ENCODE data around the gene DOCK10.
A peak's percentile ranks its signal among the peaks of the same experiment; 100 is the strongest.
"Not testable (repeated sequence)": the region's sequence is repeated elsewhere in the genome, so short reads cannot be mapped to it uniquely, and the experiment has no call there.

The DOCK10 gene

GRCh38 chr2:225041851-225042799, at the start of gene DOCK10:
DOCK10 (minus strand) TSS chr2:225042468; CDS start chr2:225042374, 94 bp downstream.
- peak in 2 of 3 experiments; percentile 35 to 52 for DNase-seq (ENCODE audit: low read depth in 3 of 3)

- no peak for DNase-seq (ENCODE audit: low read depth in 3 of 3)
Measured at GRCh38 chr2:225091336-225091735, 49.1 kb upstream of the DOCK10 start.

GRCh38 chr2:225090746-225091145, 48.5 kb upstream of the DOCK10 start:
- DNase-seq (ENCODE audit: low read depth in 3 of 3): no peak

- no peak for DNase-seq (ENCODE audit: low read depth in 3 of 3)
Measured at GRCh38 chr2:225086915-225087314, 44.6 kb upstream of the DOCK10 start.

- DNase-seq (ENCODE audit: low read depth in 3 of 3): no peak
Measured at GRCh38 chr2:225086439-225086838, 44.2 kb upstream of the DOCK10 start.

GRCh38 chr2:225083276-225083675, 41.0 kb upstream of the DOCK10 start:
- no peak for DNase-seq (ENCODE audit: low read depth in 3 of 3)

- DNase-seq (ENCODE audit: low read depth in 3 of 3): no peak
Measured at GRCh38 chr2:225076125-225076524, 33.9 kb upstream of the DOCK10 start.

GRCh38 chr2:225074919-225075681, 32.8 kb upstream of the DOCK10 start:
- no peak for DNase-seq (ENCODE audit: low read depth in 3 of 3)

GRCh38 chr2:225074366-225074765, 32.1 kb upstream of the DOCK10 start:
- no peak for DNase-seq (ENCODE audit: low read depth in 3 of 3)

GRCh38 chr2:225073198-225073597, 30.9 kb upstream of the DOCK10 start:
- DNase-seq (ENCODE audit: low read depth in 3 of 3): no peak

GRCh38 chr2:225072444-225072843, 30.2 kb upstream of the DOCK10 start:
- no peak for DNase-seq (ENCODE audit: low read depth in 3 of 3)

GRCh38 chr2:225070811-225071210, 28.5 kb upstream of the DOCK10 start:
- no peak for DNase-seq (ENCODE audit: low read depth in 3 of 3)

GRCh38 chr2:225069966-225070365, 27.7 kb upstream of the DOCK10 start:
- no peak for DNase-seq (ENCODE audit: low read depth in 3 of 3)

GRCh38 chr2:225069477-225069876, 27.2 kb upstream of the DOCK10 start:
- DNase-seq (ENCODE audit: low read depth in 3 of 3): no peak

GRCh38 chr2:225065882-225066281, 23.6 kb upstream of the DOCK10 start:
- no peak for DNase-seq (ENCODE audit: low read depth in 3 of 3)

- DNase-seq (ENCODE audit: low read depth in 3 of 3): no peak
Measured at GRCh38 chr2:225064928-225065327, 22.7 kb upstream of the DOCK10 start.

- no peak for DNase-seq (ENCODE audit: low read depth in 3 of 3)
Measured at GRCh38 chr2:225064362-225064761, 22.1 kb upstream of the DOCK10 start.

- no peak for DNase-seq (ENCODE audit: low read depth in 3 of 3)
Measured at GRCh38 chr2:225056330-225057073, 14.2 kb upstream of the DOCK10 start.

GRCh38 chr2:225055714-225056113, 13.4 kb upstream of the DOCK10 start:
- no peak for DNase-seq (ENCODE audit: low read depth in 3 of 3)

- no peak for DNase-seq (ENCODE audit: low read depth in 3 of 3)
Measured at GRCh38 chr2:225052703-225053102, 10.4 kb upstream of the DOCK10 start.

- DNase-seq (ENCODE audit: low read depth in 3 of 3): not testable (repeated sequence)
Measured at GRCh38 chr2:225047502-225047901, 5.2 kb upstream of the DOCK10 start.

- DNase-seq (ENCODE audit: low read depth in 3 of 3): no peak
Measured at GRCh38 chr2:225042800-225043167, 516 bp upstream of the DOCK10 start.

Data from stimulated activated CD4-positive, alpha-beta T cell treated with anti-CD3 and anti-CD28 coated beads, TNF-alpha, amount 100 ng/mL, for 24 hours (primary cell).